BE2C (cell line): Measurements from ENCODE around the gene CUBN.

Source experiments
- DNase-seq: peaks from one replicate; pipeline ENCODE4 v3.0.0-alpha.2; 2020
- H3K27me3 ChIP-seq: fragments of 250-450 bp; sonication (Bioruptor Pico); 2 replicates; pipeline ENCODE4 v1.5.1; 2020; ENCODE audit warnings: mild to moderate bottlenecking
- H3K36me3 ChIP-seq: fragments of 250-450 bp; sonication (Bioruptor Pico); 2 replicates; pipeline ENCODE4 v1.5.1; 2020; ENCODE audit warnings: mild to moderate bottlenecking
- H3K4me1 ChIP-seq: fragments of 250-450 bp; sonication (Bioruptor Pico); 2 replicates; pipeline ENCODE4 v1.5.1; 2020
- H3K4me3 ChIP-seq: 2 replicates; pipeline ENCODE4 v1.5.1; 2011; ENCODE audit warnings: low read depth, low read length
- H3K9me3 ChIP-seq: fragments of 250-450 bp; sonication (Bioruptor Pico); 2 replicates; pipeline ENCODE4 v1.5.1; 2020
- TF ChIP-seq, protein P1 (sequence below): IDR thresholded peaks from 2 replicates; pipeline ENCODE4 v1.5.1; 2012; ENCODE audit warnings: mild to moderate bottlenecking, low read depth, low read length

Gene CUBN

DNA sequence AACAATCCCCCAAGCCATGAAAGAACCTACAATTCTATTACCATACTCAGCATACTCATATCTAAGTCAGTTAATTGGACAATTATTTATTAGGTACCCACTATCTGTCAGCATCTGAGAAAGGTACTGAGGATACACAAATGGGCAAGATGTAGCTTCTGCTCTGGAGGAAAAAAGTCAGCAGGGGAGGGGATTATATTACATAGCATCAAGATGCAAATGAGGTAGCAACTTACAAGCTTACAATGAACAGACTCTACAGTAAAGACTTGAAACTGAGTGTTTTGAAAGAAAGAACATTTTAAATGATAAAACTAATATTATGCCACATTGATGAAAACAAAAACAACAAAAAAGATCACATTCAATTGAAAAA, 10.8 kb upstream of the CUBN start:
- no peaks in the 10 kb centered on the region for H3K36me3 ChIP-seq
- no peaks in the 10 kb centered on the region for H3K27me3 ChIP-seq
- H3K9me3 ChIP-seq = no peaks in the 10 kb centered on the region
- no peak overlapping the region for H3K4me3 ChIP-seq
- TF ChIP-seq, protein P1, sequence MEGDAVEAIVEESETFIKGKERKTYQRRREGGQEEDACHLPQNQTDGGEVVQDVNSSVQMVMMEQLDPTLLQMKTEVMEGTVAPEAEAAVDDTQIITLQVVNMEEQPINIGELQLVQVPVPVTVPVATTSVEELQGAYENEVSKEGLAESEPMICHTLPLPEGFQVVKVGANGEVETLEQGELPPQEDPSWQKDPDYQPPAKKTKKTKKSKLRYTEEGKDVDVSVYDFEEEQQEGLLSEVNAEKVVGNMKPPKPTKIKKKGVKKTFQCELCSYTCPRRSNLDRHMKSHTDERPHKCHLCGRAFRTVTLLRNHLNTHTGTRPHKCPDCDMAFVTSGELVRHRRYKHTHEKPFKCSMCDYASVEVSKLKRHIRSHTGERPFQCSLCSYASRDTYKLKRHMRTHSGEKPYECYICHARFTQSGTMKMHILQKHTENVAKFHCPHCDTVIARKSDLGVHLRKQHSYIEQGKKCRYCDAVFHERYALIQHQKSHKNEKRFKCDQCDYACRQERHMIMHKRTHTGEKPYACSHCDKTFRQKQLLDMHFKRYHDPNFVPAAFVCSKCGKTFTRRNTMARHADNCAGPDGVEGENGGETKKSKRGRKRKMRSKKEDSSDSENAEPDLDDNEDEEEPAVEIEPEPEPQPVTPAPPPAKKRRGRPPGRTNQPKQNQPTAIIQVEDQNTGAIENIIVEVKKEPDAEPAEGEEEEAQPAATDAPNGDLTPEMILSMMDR = no peak
- DNase-seq = no peak
- peaks cover 3% of the 10 kb centered on the region; the same call in 1 of the 2 replicates for H3K4me1 ChIP-seq

DNA sequence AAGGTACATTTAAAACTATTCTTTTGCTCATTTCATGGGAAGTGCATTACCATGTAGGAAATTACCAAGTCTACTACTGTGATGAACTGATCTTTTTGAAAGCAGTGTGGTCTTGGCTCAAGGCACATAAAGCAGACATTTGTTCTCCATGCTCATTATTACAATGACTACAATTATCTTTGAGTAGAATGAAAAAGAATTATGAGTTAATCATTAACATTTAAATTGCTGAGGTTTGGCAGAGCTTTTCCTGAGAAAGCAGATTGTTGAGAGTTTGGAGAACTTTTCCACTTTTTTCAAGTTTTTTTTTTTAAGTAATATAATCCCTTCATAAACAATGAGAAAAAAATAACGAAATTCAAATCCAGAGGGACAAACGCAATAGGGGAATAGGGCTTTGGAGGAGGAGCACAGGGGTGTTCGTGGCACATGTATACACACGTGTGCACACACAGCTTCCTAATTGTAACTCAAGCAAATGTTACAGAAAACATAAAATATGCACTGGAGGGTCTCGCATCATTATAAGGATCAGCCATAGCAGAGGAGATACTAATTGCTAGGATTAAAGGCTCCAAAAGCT, 8.9 kb upstream of the CUBN start:
- H3K27me3 ChIP-seq = no peaks in the 10 kb centered on the region
- no peaks in the 10 kb centered on the region for H3K9me3 ChIP-seq
- peaks cover 3% of the 10 kb centered on the region; the same call in 1 of the 2 replicates for H3K4me1 ChIP-seq
- TF ChIP-seq, protein P1 = no peak
- DNase-seq = no peak
- H3K4me3 ChIP-seq = no peak overlapping the region
- no peaks in the 10 kb centered on the region for H3K36me3 ChIP-seq

DNA sequence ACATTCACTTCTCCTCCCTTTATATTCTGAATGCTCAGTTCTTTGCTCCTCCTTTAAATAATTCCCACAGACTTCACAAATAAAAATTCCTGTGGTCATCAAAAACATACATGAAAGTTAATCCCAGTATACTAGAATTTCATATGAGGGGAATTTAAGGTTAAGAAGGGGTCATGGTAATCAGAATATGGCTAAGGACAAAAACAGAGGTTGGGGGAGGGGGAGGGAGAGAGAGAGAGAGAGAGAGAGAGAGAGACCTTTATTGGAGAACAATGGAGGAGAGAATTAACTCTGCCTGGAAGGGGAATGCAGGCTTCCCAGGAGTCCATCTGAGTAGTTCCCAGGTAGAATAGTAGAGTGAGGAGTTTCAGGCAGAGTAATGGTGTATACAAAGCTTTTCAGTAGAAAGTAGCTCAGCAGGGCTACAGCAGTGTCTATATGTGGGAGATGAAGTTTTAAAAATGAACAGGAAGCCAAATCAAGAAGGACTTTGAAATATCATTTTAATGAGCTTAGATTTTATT, 5.2 kb upstream of the CUBN start:
- no peaks in the 10 kb centered on the region for H3K9me3 ChIP-seq
- H3K4me3 ChIP-seq = no peak overlapping the region
- H3K4me1 ChIP-seq = no peaks in the 10 kb centered on the region
- no peaks in the 10 kb centered on the region for H3K27me3 ChIP-seq
- no peak for DNase-seq
- TF ChIP-seq, protein P1 = no peak
- H3K36me3 ChIP-seq = no peaks in the 10 kb centered on the region

DNA sequence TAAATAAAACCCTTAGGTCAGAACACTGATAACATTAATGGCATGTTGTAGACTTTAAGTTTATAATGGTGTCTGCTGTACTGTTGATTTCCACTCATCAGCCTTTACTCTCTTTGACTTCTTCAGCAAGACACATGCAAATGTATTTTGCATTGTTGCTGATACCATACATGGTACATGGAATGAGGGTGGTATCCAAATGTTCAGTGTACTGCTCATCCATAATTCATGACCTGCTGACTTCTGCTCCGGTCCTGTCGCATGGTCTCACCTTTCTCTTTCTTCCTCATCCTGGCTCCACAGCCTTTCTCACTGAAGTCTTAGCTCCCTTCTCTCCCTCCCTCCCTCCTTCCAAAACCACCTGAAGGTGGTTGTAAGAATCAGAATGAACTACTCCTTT, 4.7 kb upstream of the CUBN start:
- Histone ChIP-seq H3K27me3 (no peaks in the 10 kb centered on the region), H3K36me3 (no peaks in the 10 kb centered on the region), H3K4me1 (no peaks in the 10 kb centered on the region), H3K4me3 (no peak overlapping the region), H3K9me3 (no peaks in the 10 kb centered on the region)
- no peak for DNase-seq
- TF ChIP-seq, protein P1 = no peak

DNA sequence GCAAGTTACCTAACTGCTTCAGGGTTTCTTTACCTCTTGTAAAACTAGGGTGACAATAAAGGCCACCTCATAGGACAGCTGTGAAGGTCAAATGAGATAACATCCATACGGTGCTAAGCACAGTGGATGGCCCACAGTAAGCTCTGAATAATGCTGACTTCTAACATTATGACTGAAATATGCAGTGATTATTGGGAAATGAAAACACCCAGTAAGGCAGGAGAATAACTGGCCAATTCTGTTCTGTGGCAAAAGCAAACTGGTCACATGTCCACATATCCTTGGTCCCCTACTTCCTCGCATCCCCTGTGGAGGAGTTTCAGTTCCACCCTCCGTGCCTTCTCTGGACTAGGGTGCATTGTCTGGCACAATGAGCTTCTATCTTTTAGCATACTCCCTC, 1.4 kb downstream of the CUBN start:
- H3K4me3 ChIP-seq = no peak overlapping the region

DNA sequence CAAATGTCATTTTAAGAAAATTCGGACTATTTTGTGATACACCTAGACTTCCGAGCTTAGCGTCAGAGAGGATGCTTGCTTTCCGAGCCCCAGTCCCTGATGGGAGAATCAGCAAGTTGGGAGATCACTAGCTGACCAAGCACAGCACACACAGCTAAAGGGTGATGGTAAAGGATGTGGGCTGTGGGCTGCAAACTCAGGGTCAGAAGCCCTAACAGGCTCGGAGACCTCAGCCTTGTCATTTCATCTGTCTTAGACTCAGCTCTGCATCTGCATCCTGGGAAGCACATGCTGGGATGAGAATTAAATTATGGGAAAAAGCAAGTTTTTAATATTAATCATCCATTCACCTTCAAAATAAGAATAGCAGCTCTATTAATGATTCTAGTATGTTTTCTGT, 3.3 kb downstream of the CUBN start:
- no peak overlapping the region for H3K4me3 ChIP-seq
- H3K9me3 ChIP-seq = no peaks in the 10 kb centered on the region
- H3K27me3 ChIP-seq = no peaks in the 10 kb centered on the region
- no peak for DNase-seq
- TF ChIP-seq, protein P1 = no peak
- H3K4me1 ChIP-seq = no peaks in the 10 kb centered on the region
- no peaks in the 10 kb centered on the region for H3K36me3 ChIP-seq

More for the DNA sequence above, 1.4 kb downstream of the CUBN start:
- TF ChIP-seq, protein P1 = no peak
- Histone ChIP-seq H3K9me3 (no peaks in the 10 kb centered on the region), H3K36me3 (no peaks in the 10 kb centered on the region), H3K27me3 (no peaks in the 10 kb centered on the region), H3K4me1 (no peaks in the 10 kb centered on the region)
- DNase-seq = no peak
